ENCODE data around the gene NET1.

DNA sequence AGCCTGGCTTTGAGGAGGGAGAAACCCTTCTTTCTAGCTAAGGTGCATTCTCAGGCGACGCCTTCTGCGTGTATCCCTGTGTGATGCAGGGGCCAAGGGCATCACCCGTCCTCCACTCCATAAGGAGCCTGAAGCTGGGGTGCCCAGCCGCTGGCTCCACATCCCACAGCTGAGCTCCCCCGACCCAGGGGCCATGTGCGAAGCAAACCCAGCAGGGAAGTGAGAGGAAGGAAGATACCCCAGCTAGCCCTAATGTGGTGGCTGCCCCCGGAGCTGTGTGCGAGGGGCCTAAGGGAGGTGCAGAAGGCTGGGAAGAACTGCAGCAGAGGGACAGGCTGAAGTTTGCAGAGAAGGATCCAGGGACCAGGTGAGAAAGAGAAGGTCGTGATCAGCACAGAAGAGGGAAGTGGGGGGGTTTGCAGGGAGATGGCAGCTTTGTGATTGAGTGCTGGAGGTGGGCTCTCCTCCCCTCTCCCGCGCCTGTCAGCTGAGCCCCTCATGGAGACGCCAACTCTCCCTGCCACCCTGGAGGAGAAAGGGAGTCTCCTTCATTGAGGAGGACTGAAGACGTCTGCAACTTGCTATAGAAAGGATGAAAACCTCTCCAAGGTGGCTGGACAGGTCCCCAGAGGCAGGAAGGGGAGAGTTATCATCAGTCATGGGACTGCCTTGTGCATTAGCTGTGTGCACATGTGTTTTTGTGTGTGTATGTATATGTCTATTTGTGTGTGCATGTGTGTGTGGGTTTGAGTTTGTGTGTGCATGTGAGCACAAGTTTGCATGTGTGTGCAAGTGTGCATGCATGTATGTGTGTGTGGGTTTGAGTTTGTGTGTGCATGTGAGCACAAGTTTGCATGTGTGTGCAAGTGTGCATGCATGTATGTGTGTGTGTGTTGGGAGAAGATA, 90.5 kb downstream of the NET1 start:
- no peak for TF ChIP-seq CTCF (IDR thresholded peaks at IDR 0.05; ENCODE audit: low read length)
- no peak for TF ChIP-seq EZH2 (IDR thresholded peaks at IDR 0.05; ENCODE audit: borderline replicate concordance, low read length)

Data from OCI-LY1 (cell line).